SK-N-MC (cell line): ENCODE results near the gene CENPC.

Experiments used
- DNase-seq: peaks from one replicate; pipeline ENCODE4 v3.0.0-alpha.2; 2011; ENCODE audit warnings: low read depth, low spot score
- H3K27ac ChIP-seq: fragments of 200-600 bp; sonication (generic); 2 replicates; pipeline ENCODE4 v1.5.1; 2016; ENCODE audit warnings: mixed run types
- H3K36me3 ChIP-seq: fragments of 200-600 bp; sonication (generic); 2 replicates; pipeline ENCODE4 v1.6.1; 2017; ENCODE audit warnings: antibody characterized with exemption, low read length, mixed read lengths; ENCODE audit not compliant: insufficient read depth
- H3K4me3 ChIP-seq: fragments of 200-600 bp; sonication (generic); 2 replicates; pipeline ENCODE4 v1.5.1; 2016
- H3K9ac ChIP-seq: fragments of 200-600 bp; sonication (generic); 2 replicates; pipeline ENCODE4 v1.8.0; 2017; ENCODE audit warnings: mixed run types, mixed read lengths; ENCODE audit not compliant: insufficient read length
- H3K9me3 ChIP-seq: fragments of 200-600 bp; sonication (generic); 2 replicates; pipeline ENCODE4 v1.6.1; 2017; ENCODE audit warnings: low read depth, mild to moderate bottlenecking, antibody characterized with exemption, low read length, moderate library complexity, mixed read lengths
- EZH2 ChIP-seq: fragments of 200-600 bp; sonication (generic); IDR thresholded peaks from one replicate; pipeline ENCODE4 v1.6.1; 2017; ENCODE audit warnings: antibody characterized with exemption
- FOXP2 ChIP-seq: optimal IDR thresholded peaks from 2 replicates; pipeline ENCODE3; 2011; ENCODE audit warnings: mild to moderate bottlenecking, moderate library complexity; ENCODE audit not compliant: insufficient read depth; ENCODE audit errors: extremely low read length, control extremely low read depth
- POLR2AphosphoS5 ChIP-seq: IDR thresholded peaks from 2 replicates; pipeline ENCODE4 v1.6.1; 2012; ENCODE audit warnings: mild to moderate bottlenecking, low read depth, low read length, borderline replicate concordance

CENPC gene

DNA sequence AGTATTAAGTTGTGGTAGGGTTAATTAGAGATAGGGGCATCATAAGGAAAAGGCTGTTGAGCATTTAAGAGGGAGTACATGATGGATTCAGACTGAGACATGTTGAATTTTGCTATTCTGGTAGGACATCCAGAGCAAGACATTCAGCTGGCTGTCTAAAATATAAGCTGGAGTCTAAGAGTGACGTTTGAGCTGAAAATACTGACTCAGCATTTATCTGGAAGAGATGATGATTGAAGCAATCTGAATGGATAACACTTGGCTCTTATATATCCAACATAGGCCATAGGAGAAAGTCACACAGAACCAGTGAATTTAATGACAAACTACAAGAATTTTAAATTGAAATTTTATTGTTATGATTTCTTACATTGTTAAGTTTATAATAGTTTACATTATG, 114.3 kb downstream of the CENPC start:
- TF ChIP-seq EZH2 (no peak), FOXP2 (no peak), POLR2AphosphoS5 (no peak)
- no peak overlapping the region for H3K27ac ChIP-seq
- H3K9ac ChIP-seq = no peak overlapping the region
- H3K9me3 ChIP-seq = no peaks in the 10 kb centered on the region
- peaks cover 11% of the 10 kb centered on the region; the same call in 1 of the 2 replicates for H3K36me3 ChIP-seq
- no peak for DNase-seq
- no peak overlapping the region for H3K4me3 ChIP-seq

DNA sequence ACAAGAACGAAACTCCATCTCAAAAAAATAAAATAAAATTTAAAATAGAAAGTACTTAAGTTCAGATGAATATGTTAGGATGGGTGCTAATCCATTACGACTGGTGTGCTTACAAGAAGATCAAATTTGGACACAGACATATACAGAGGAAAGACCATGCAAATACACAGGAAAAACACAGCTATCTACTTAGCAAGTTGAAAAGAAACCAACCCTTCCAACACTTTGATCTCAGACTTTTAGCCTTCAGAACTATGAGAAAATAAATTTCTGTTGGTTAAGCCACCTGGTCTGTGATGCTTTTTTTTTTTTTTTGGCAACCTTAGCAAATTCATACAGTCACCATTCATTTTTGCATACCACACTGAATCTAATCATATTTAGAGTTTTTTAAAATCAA, 116.5 kb downstream of the CENPC start:
- H3K9ac ChIP-seq = no peak overlapping the region

More for the DNA sequence above, 116.5 kb downstream of the CENPC start:
- Histone ChIP-seq H3K9me3 (no peaks in the 10 kb centered on the region), H3K4me3 (no peak overlapping the region), H3K27ac (no peak overlapping the region), H3K36me3 (peaks cover 4% of the 10 kb centered on the region; the same call in 1 of the 2 replicates)
- DNase-seq = no peak
- TF ChIP-seq POLR2AphosphoS5 = no peak
- no peak for TF ChIP-seq FOXP2
- TF ChIP-seq EZH2 = no peak
